Esophagus muscularis mucosa (tissue), 3 donors: ENCODE measurements around the gene CENPE.

ENCODE experiments used
- CTCF ChIP-seq, 3 experiments: fragments of 200-600 bp in 2 of 3; fragments of 450-650 bp in 1 of 3; sonication (generic) in 2 of 3; IDR thresholded peaks; one replicate each; pipeline ENCODE4 v1.5.1; 2017 to 2019; ENCODE audit warnings: antibody characterized with exemption in 3 of 3, mild to moderate bottlenecking in 2 of 3, moderate library complexity in 1 of 3
- POLR2A ChIP-seq: fragments of 450-650 bp; IDR thresholded peaks from one replicate; pipeline ENCODE4 v1.6.1; 2017; ENCODE audit warnings: antibody characterized with exemption, moderate library complexity, mild to moderate bottlenecking, low read depth
- POLR2AphosphoS5 ChIP-seq, 2 donors: sonication (generic); formaldehyde crosslinking; IDR thresholded peaks; one replicate each; pipeline ENCODE4 v1.6.1; 2017; ENCODE audit warnings: antibody characterized with exemption in 2 of 2

GRCh38 chr4:103207673-103208072 is 9.5 kb upstream of the CENPE start:
- TF ChIP-seq POLR2A (no peak), CTCF (IDR thresholded peaks at IDR 0.05) (no peak), POLR2AphosphoS5 (IDR thresholded peaks at IDR 0.05) (no peak)
